Measurements from ENCODE around the gene ZAR1. TPM values are rescaled to one million over a fixed set of nuclear protein-coding genes. Genes with fewer than 3 reads are reported as not detected.

Gene ZAR1
- total RNA-seq, 3 donors from 2014 or later (not counting 1 experiment from before 2014, with no cell fraction given), result not detected

DNA sequence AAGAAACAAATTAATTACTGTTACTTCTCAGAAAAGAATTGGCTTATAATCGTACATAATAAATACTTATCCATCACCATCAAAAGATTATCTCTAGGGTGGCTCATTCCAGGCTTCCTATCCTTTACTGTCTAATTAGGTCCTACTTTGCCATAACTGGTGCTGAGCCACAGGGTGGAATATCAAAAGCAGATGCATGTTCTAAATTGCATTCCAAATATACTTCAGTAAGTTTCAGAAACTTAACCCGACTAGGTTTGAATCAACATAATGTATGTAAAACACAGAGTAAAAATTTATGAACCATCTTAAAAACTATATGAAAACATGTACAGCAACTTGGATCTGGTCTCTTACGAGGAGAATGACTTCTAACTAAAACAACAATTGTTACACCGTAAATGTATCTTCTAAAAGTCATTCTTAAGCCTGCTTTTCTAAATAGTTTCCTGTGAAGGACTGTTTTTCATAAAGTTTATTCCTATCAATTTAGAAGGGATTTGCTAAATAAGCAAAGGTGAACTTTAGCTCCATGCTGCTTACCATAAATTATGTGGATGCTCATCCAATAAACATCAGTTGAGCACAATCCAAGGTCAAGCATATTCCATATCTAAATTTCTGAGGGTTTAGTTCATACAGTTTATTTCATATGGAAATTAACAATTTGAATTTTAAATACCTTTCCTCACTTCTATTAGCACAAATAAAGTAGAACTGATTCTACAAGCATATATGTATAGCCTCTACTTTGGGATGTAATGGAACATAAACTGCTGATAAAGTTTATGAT lies 13.4 kb downstream of the ZAR1 start:
- TF ChIP-seq, protein P1, sequence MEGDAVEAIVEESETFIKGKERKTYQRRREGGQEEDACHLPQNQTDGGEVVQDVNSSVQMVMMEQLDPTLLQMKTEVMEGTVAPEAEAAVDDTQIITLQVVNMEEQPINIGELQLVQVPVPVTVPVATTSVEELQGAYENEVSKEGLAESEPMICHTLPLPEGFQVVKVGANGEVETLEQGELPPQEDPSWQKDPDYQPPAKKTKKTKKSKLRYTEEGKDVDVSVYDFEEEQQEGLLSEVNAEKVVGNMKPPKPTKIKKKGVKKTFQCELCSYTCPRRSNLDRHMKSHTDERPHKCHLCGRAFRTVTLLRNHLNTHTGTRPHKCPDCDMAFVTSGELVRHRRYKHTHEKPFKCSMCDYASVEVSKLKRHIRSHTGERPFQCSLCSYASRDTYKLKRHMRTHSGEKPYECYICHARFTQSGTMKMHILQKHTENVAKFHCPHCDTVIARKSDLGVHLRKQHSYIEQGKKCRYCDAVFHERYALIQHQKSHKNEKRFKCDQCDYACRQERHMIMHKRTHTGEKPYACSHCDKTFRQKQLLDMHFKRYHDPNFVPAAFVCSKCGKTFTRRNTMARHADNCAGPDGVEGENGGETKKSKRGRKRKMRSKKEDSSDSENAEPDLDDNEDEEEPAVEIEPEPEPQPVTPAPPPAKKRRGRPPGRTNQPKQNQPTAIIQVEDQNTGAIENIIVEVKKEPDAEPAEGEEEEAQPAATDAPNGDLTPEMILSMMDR (IDR thresholded peaks at IDR 0.05), result no peak
- no peak overlapping the region for H3K4me3 Mint-ChIP-seq
- peaks cover 20% of the 10 kb centered on the region for H3K36me3 Mint-ChIP-seq
- Histone ChIP-seq H3K4me1 (ENCODE audit: control insufficient read depth, insufficient read depth, low read length) (no peaks in the 10 kb centered on the region), H3K36me3 (ENCODE audit: control insufficient read depth, insufficient read depth, low read length) (peaks cover 74% of the 10 kb centered on the region), H3K27ac (ENCODE audit: low read length) (no peak overlapping the region), H3K4me3 (ENCODE audit: low read length) (no peak overlapping the region), H3K9me3 (ENCODE audit: control insufficient read depth, insufficient read depth, low read length) (no peaks in the 10 kb centered on the region), H3K27me3 (ENCODE audit: control insufficient read depth, insufficient read depth, low read length) (no peaks in the 10 kb centered on the region)
- H3K4me1 Mint-ChIP-seq, result peaks cover 0 to 5% of the 10 kb centered on the region in 2 donors
- H3K9me3 Mint-ChIP-seq, result no peaks in the 10 kb centered on the region
- intact Hi-C loops (cut with micrococcal nuclease), result no loop called here
- no peak for ATAC-seq
- no peak for DNase-seq
- H3K27ac Mint-ChIP-seq, result no peak overlapping the region
- WGBS (ENCODE audit: insufficient coverage), result no CpG with 5 or more reads among the region's 4 CpGs
- no peaks in the 10 kb centered on the region for H3K27me3 Mint-ChIP-seq (ENCODE audit: low read depth in 2 of 2)

DNA sequence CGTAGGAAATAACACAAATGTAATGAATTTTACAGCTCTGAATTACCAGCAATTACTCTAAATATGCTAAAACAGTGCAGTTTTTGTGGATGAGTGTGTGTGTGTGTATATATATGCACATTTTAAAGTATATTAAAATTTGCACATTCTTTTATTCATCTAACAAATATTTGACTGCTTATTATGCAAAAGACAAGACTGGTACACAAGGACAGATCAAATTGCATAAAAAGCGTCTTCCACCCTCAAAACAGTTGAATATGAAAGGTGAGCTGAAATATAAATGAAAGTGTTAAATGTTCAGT lies 13.9 kb downstream of the ZAR1 start:
- H3K36me3 ChIP-seq (ENCODE audit: control insufficient read depth, insufficient read depth, low read length), result peaks cover 74% of the 10 kb centered on the region
- intact Hi-C loops (cut with micrococcal nuclease), result no loop called here
- H3K27me3 ChIP-seq (ENCODE audit: control insufficient read depth, insufficient read depth, low read length), result no peaks in the 10 kb centered on the region
- no peak for DNase-seq
- Mint-ChIP-seq H3K4me3 (no peak overlapping the region), H3K4me1 (peaks cover 0 to 5% of the 10 kb centered on the region in 2 donors), H3K36me3 (peaks cover 14% of the 10 kb centered on the region), H3K27ac (no peak overlapping the region), H3K9me3 (no peaks in the 10 kb centered on the region), H3K27me3 (ENCODE audit: low read depth in 2 of 2) (no peaks in the 10 kb centered on the region)
- no peak for ATAC-seq
- H3K9me3 ChIP-seq (ENCODE audit: control insufficient read depth, insufficient read depth, low read length), result no peaks in the 10 kb centered on the region
- H3K27ac ChIP-seq (ENCODE audit: low read length), result no peak overlapping the region
- no peak overlapping the region for H3K4me3 ChIP-seq (ENCODE audit: low read length)
- no peaks in the 10 kb centered on the region for H3K4me1 ChIP-seq (ENCODE audit: control insufficient read depth, insufficient read depth, low read length)
- TF ChIP-seq, protein P1 (IDR thresholded peaks at IDR 0.05), result no peak
- WGBS (ENCODE audit: insufficient coverage), result 100% methylated on average over 1 of the region's 2 CpGs

- H3K36me3 Mint-ChIP-seq, result peaks cover 10% of the 10 kb centered on the region
- intact Hi-C loops (cut with micrococcal nuclease), result no loop called here
These were observed 14.3 kb downstream of the ZAR1 start for GRCh38 chr4:48504352-48504751.

More at GRCh38 chr4:48504352-48504751, 14.3 kb downstream of the ZAR1 start:
- Mint-ChIP-seq H3K4me3 (no peak overlapping the region), H3K9me3 (no peaks in the 10 kb centered on the region), H3K27ac (no peak overlapping the region), H3K27me3 (ENCODE audit: low read depth in 2 of 2) (no peaks in the 10 kb centered on the region), H3K4me1 (peaks cover 0 to 5% of the 10 kb centered on the region in 2 donors)
- H3K27me3 ChIP-seq (ENCODE audit: control insufficient read depth, insufficient read depth, low read length), result no peaks in the 10 kb centered on the region
- H3K4me1 ChIP-seq (ENCODE audit: control insufficient read depth, insufficient read depth, low read length), result no peaks in the 10 kb centered on the region
- H3K4me3 ChIP-seq (ENCODE audit: low read length), result no peak overlapping the region
- peaks cover 74% of the 10 kb centered on the region for H3K36me3 ChIP-seq (ENCODE audit: control insufficient read depth, insufficient read depth, low read length)
- TF ChIP-seq, protein P1 (IDR thresholded peaks at IDR 0.05), result no peak
- no peak overlapping the region for H3K27ac ChIP-seq (ENCODE audit: low read length)
- no peaks in the 10 kb centered on the region for H3K9me3 ChIP-seq (ENCODE audit: control insufficient read depth, insufficient read depth, low read length)
- DNase-seq, result no peak
- 67% methylated on average over 1 of the region's 1 CpG for WGBS (ENCODE audit: insufficient coverage)
- ATAC-seq, result no peak
